Measurements from ENCODE around the gene MAGI3. TPM values are rescaled to one million over a fixed set of nuclear protein-coding genes. Genes with fewer than 3 reads are reported as not detected.

Gene MAGI3
- polyA plus RNA-seq, 3 donors, result 2.9 to 6.0 (median 3.8) TPM

- H3K27ac ChIP-seq (ENCODE audit: low read depth, low read length), result no peak overlapping the region
Measured at GRCh38 chr1:113605146-113605545, 214.8 kb downstream of the MAGI3 start.

- H3K27ac ChIP-seq (ENCODE audit: low read depth, low read length), result no peak overlapping the region
- 60 to 74% (median 71%) methylated on average over 3 of the region's 3 CpGs for WGBS, 3 donors
Measured at GRCh38 chr1:113608399-113608798, 218.1 kb downstream of the MAGI3 start.

GRCh38 chr1:113610372-113610771 lies 220.1 kb downstream of the MAGI3 start:
- 91 to 94% (median 93%) methylated on average over 5 of the region's 5 CpGs for WGBS, 3 donors
- no peak overlapping the region for H3K27ac ChIP-seq (ENCODE audit: low read depth, low read length)

- no peak overlapping the region for H3K27ac ChIP-seq (ENCODE audit: low read depth, low read length)
Measured at GRCh38 chr1:113615425-113615824, 225.1 kb downstream of the MAGI3 start.

- no peak overlapping the region for H3K27ac ChIP-seq (ENCODE audit: low read depth, low read length)
- WGBS, 3 donors, result 74 to 83% (median 77%) methylated on average over 4 of the region's 4 CpGs
Measured at GRCh38 chr1:113616156-113616555, 225.8 kb downstream of the MAGI3 start.

GRCh38 chr1:113617438-113618141 lies 227.3 kb downstream of the MAGI3 start:
- 79 to 93% (median 88%) methylated on average over 4 of the region's 4 CpGs for WGBS, 3 donors
- H3K27ac ChIP-seq (ENCODE audit: low read depth, low read length), result no peak overlapping the region

GRCh38 chr1:113628997-113629396 lies 238.7 kb downstream of the MAGI3 start:
- no peak overlapping the region for H3K27ac ChIP-seq (ENCODE audit: low read depth, low read length)
- WGBS, 3 donors, result 94 to 100% (median 97%) methylated on average over 1 of the region's 1 CpG

- WGBS, 3 donors, result 83 to 91% (median 89%) methylated on average over 12 of the region's 12 CpGs
- no peak overlapping the region for H3K27ac ChIP-seq (ENCODE audit: low read depth, low read length)
Measured at GRCh38 chr1:113630340-113631327, 240.3 kb downstream of the MAGI3 start.

- 95 to 100% (median 100%) methylated on average over 1 of the region's 1 CpG for WGBS, 3 donors
Measured at GRCh38 chr1:113641396-113641795, 251.1 kb downstream of the MAGI3 start.

GRCh38 chr1:113647164-113647563 lies 256.8 kb downstream of the MAGI3 start:
- 100% methylated on average over 1 of the region's 1 CpG for WGBS, 3 donors
- H3K27ac ChIP-seq (ENCODE audit: low read depth, low read length), result no peak overlapping the region

More at GRCh38 chr1:113641396-113641795, 251.1 kb downstream of the MAGI3 start:
- no peak overlapping the region for H3K27ac ChIP-seq (ENCODE audit: low read depth, low read length)

- no peak overlapping the region for H3K27ac ChIP-seq (ENCODE audit: low read depth, low read length)
Measured at GRCh38 chr1:113648478-113648877, 258.2 kb downstream of the MAGI3 start.

- no peak overlapping the region for H3K27ac ChIP-seq (ENCODE audit: low read depth, low read length)
Measured at GRCh38 chr1:113652771-113653170, 262.5 kb downstream of the MAGI3 start.

GRCh38 chr1:113653741-113654140 lies 263.4 kb downstream of the MAGI3 start:
- WGBS, 3 donors, result 93 to 97% (median 96%) methylated on average over 5 of the region's 5 CpGs
- H3K27ac ChIP-seq (ENCODE audit: low read depth, low read length), result no peak overlapping the region

- H3K27ac ChIP-seq (ENCODE audit: low read depth, low read length), result no peak overlapping the region
- WGBS, 3 donors, result 94 to 100% (median 94%) methylated on average over 2 of the region's 2 CpGs
Measured at GRCh38 chr1:113654883-113655282, 264.6 kb downstream of the MAGI3 start.

- 68 to 83% (median 77%) methylated on average over 3 of the region's 3 CpGs for WGBS, 3 donors
- no peak overlapping the region for H3K27ac ChIP-seq (ENCODE audit: low read depth, low read length)
Measured at GRCh38 chr1:113657126-113657525, 266.8 kb downstream of the MAGI3 start.

- 58 to 87% (median 87%) methylated on average over 3 of the region's 3 CpGs for WGBS, 3 donors
- no peak overlapping the region for H3K27ac ChIP-seq (ENCODE audit: low read depth, low read length)
Measured at GRCh38 chr1:113657556-113658063, 267.3 kb downstream of the MAGI3 start.

- H3K27ac ChIP-seq (ENCODE audit: low read depth, low read length), result no peak overlapping the region
- WGBS, 3 donors, result 90 to 92% (median 91%) methylated on average over 9 of the region's 9 CpGs
Measured at GRCh38 chr1:113659035-113659434, 268.7 kb downstream of the MAGI3 start.

GRCh38 chr1:113659556-113659955 lies 269.2 kb downstream of the MAGI3 start:
- no peak overlapping the region for H3K27ac ChIP-seq (ENCODE audit: low read depth, low read length)
- WGBS, 3 donors, result 82 to 92% (median 84%) methylated on average over 4 of the region's 4 CpGs

GRCh38 chr1:113660088-113660487 lies 269.8 kb downstream of the MAGI3 start:
- H3K27ac ChIP-seq (ENCODE audit: low read depth, low read length), result no peak overlapping the region
- 66 to 77% (median 67%) methylated on average over 3 of the region's 3 CpGs for WGBS, 3 donors
